HG02571 (cell line): Measurements from ENCODE around the gene POF1B.

Experiments used
- ATAC-seq: cut with Tn5 transposase; IDR thresholded peaks from one replicate; pipeline ENCODE4 v1.9.1; 2021; ENCODE audit warnings: mild to moderate bottlenecking, moderate library complexity; ENCODE audit not compliant: unreplicated experiment

Gene POF1B

GRCh38 chrX:85243761-85244449 lies 135.6 kb downstream of the POF1B start, which contains the start of the genes SATL1 and ZNF711:
Gene SATL1, minus strand, starts transcription at chrX:85243779. Its CDS starts 134,811 bp downstream, at chrX:85108968.
Gene ZNF711, plus strand, starts transcription at chrX:85243991. Its CDS starts 3,582 bp downstream, at chrX:85247573.
- ATAC-seq = peak; percentile 40

- no peak for ATAC-seq
These were observed 136.3 kb downstream of the POF1B start for GRCh38 chrX:85243155-85243554.
